Measurements from ENCODE around the gene PAOX. TPM values are rescaled to one million over a fixed set of nuclear protein-coding genes. Genes with fewer than 3 reads are reported as not detected.
"Not testable (repeated sequence)": the region's sequence is repeated elsewhere in the genome, so short reads cannot be mapped to it uniquely, and the experiment has no call there.

Gene PAOX
- total RNA-seq, 4 donors from 2014 or later: 7.1 to 14.5 (median 9.6) TPM

GRCh38 chr10:133373174-133374090 lies 5.6 kb upstream of the PAOX start, which contains the start of gene ECHS1:
Gene ECHS1 (minus strand): TSS chr10:133373354. CDS start chr10:133373333, 21 bp downstream.
- H3K9me3 ChIP-seq: no peaks in the 10 kb centered on the region
- peak within 1 kb of the TSS; percentile 87 to 97 for H3K4me3 ChIP-seq
- no peaks in the 10 kb centered on the region for H3K27me3 ChIP-seq
- ATAC-seq: peak; percentile 98
- TF ChIP-seq POLR2A (IDR thresholded peaks at IDR 0.05): peak; percentile 49 to 57
- peak in 1 of 4 experiments; percentile 5 for TF ChIP-seq CTCF (IDR thresholded peaks at IDR 0.05)
- peak; percentile 34 for TF ChIP-seq POLR2AphosphoS5 (IDR thresholded peaks at IDR 0.05)
- TF ChIP-seq EP300 (IDR thresholded peaks at IDR 0.05): no peak
- 2 to 3% methylated on average over 5 to 10 of the region's 89 CpGs for WGBS, 2 donors (ENCODE audit: low coverage in 1 of 2)
- peaks cover 0 to 32% of the 10 kb centered on the region in 2 donors for H3K36me3 ChIP-seq
- H3K4me1 ChIP-seq: peaks cover 0 to 41% (median 20%) of the 10 kb centered on the region in 3 donors
- H3K27ac ChIP-seq: peak within 1 kb of the TSS; percentile 84 to 99 (median 92)

GRCh38 chr10:133375357-133376115 lies 3.5 kb upstream of the PAOX start:
- WGBS, 2 donors (ENCODE audit: low coverage in 1 of 2): 66 to 67% methylated on average over 6 to 12 of the region's 12 CpGs
- no peak overlapping the region for H3K27ac ChIP-seq

GRCh38 chr10:133376183-133376582 lies 2.9 kb upstream of the PAOX start:
- not testable (repeated sequence) for ATAC-seq, H3K27ac ChIP-seq, H3K4me3 ChIP-seq, H3K27me3 ChIP-seq, H3K36me3 ChIP-seq, H3K9me3 ChIP-seq
- 85 to 100% methylated on average over 1 to 5 of the region's 5 CpGs for WGBS, 2 donors (ENCODE audit: low coverage in 1 of 2)
- peaks cover 0 to 53% (median 26%) of the 10 kb centered on the region in 3 donors for H3K4me1 ChIP-seq

More at GRCh38 chr10:133375357-133376115, 3.5 kb upstream of the PAOX start:
- Histone ChIP-seq H3K27me3 (no peaks in the 10 kb centered on the region), H3K9me3 (no peaks in the 10 kb centered on the region), H3K4me1 (peaks cover 0 to 53% (median 26%) of the 10 kb centered on the region in 3 donors), H3K4me3 (no peak overlapping the region), H3K36me3 (peaks cover 0 to 11% of the 10 kb centered on the region in 2 donors)
- ATAC-seq: no peak
- TF ChIP-seq EP300 (IDR thresholded peaks at IDR 0.05) (no peak), CTCF (IDR thresholded peaks at IDR 0.05) (no peak), POLR2AphosphoS5 (IDR thresholded peaks at IDR 0.05) (no peak), POLR2A (IDR thresholded peaks at IDR 0.05) (no peak)

- Histone ChIP-seq H3K27ac (peak overlapping the region in 1 of 4 donors; percentile 88), H3K4me1 (peaks cover 0 to 43% (median 21%) of the 10 kb centered on the region in 3 donors), H3K27me3 (no peaks in the 10 kb centered on the region), H3K4me3 (no peak overlapping the region), H3K36me3 (peaks cover 0 to 8% of the 10 kb centered on the region in 2 donors), H3K9me3 (no peaks in the 10 kb centered on the region)
- ATAC-seq: no peak
- TF ChIP-seq POLR2AphosphoS5 (IDR thresholded peaks at IDR 0.05) (no peak), CTCF (IDR thresholded peaks at IDR 0.05) (no peak), POLR2A (IDR thresholded peaks at IDR 0.05) (no peak), EP300 (IDR thresholded peaks at IDR 0.05) (no peak)
- 80% methylated on average over 2 of the region's 30 CpGs; no CpG with 5 or more reads in 1 of the 2 donors for WGBS, 2 donors (ENCODE audit: low coverage in 1 of 2)
These were observed 1.8 kb upstream of the PAOX start for GRCh38 chr10:133377025-133377817.
